K562 (cell line): Measurements from ENCODE around the gene PLK5. TPM values are rescaled to one million over a fixed set of nuclear protein-coding genes. Genes with fewer than 3 reads are reported as not detected.
"Not testable (repeated sequence)": the region's sequence is repeated elsewhere in the genome, so short reads cannot be mapped to it uniquely, and the experiment has no call there.

Experiments used
- ATAC-seq: fragments of 200-7000 bp; cut with Tn5 transposase; 3 replicates; pipeline ENCODE4 v1.9.1; 2020; ENCODE audit warnings: moderate library complexity
- BruUV-seq: library from RNA; stranded (reverse); fragments of 400-500 nt; replicated peaks from 2 replicates; lab custom pipeline; 2021; lab: Mats Ljungman, UMichigan
- CTCF ChIA-PET: fragments of 300-600 bp; formaldehyde crosslinking; extraction: SDS; loops from one replicate; lab custom pipeline; 2021; ENCODE audit warnings: low intra/inter-chr PET ratio; lab: Yijun Ruan, JAX
- POLR2A ChIA-PET: fragments of 300-600, 350-650 bp; sonication (Branson Sonifier 250); formaldehyde crosslinking; extraction: SDS; loops from one replicate; lab custom pipeline; 2021; ENCODE audit warnings: antibody characterized with exemption, inconsistent platforms; lab: Yijun Ruan, JAX
- DNase-seq, 4 experiments: peaks; one replicate each; pipeline versions ENCODE4 v3.0.0 to v3.0.0-alpha.2; 2011 to 2018; ENCODE audit warnings: low spot score in 3 of 4, mixed read lengths in 3 of 4; ENCODE audit errors: extremely low read depth in 1 of 4
- FAIRE-seq: peaks from 2 replicates; lab custom pipeline; 2011; peaks lifted over from hg19 to GRCh38; lab: Jason Lieb, UNC
- H2AFZ ChIP-seq: 2 replicates; pipeline ENCODE4 v1.6.0; 2011; ENCODE audit warnings: low read depth, low read length, control low read depth, inconsistent platforms
- H3K27ac ChIP-seq: fragments of 200-600 bp; 3 replicates; pipeline ENCODE4 v1.8.0; 2011; ENCODE audit warnings: low read depth, mild to moderate bottlenecking, control low read depth, inconsistent platforms, low read length, moderate library complexity, mixed read lengths; ENCODE audit errors: extremely low read depth
- H3K27me3 ChIP-seq, 2 experiments: fragments of 300-600 bp in 1 of 2; 2 replicates in 1 of 2; 3 replicates in 1 of 2; pipeline versions ENCODE4 v1.6.0 to v1.8.0; 2011; ENCODE audit warnings: inconsistent platforms in 2 of 2, low read length in 2 of 2, mild to moderate bottlenecking in 1 of 2, mixed read lengths in 1 of 2, moderate library complexity in 1 of 2; ENCODE audit not compliant: control insufficient read depth in 2 of 2, insufficient read depth in 2 of 2
- H3K36me3 ChIP-seq: fragments of 300-600 bp; 3 replicates; pipeline ENCODE4 v1.8.0; 2011; ENCODE audit warnings: mild to moderate bottlenecking, low read length, inconsistent platforms; ENCODE audit not compliant: control insufficient read depth, insufficient read depth
- H3K4me1 ChIP-seq, 2 experiments: fragments of 200-600 bp in 1 of 2; replicated peaks in 1 of 2; 2 replicates in 1 of 2; 3 replicates in 1 of 2; pipeline versions ENCODE4 v1.5.1 to v1.8.0; 2011; ENCODE audit warnings: inconsistent platforms in 2 of 2, low read length in 2 of 2, mild to moderate bottlenecking in 1 of 2, mixed read lengths in 1 of 2, moderate library complexity in 1 of 2; ENCODE audit not compliant: control insufficient read depth in 2 of 2, insufficient read depth in 2 of 2
- H3K4me2 ChIP-seq: 2 replicates; pipeline ENCODE4 v1.6.1; 2011; ENCODE audit warnings: low read length, control low read depth, inconsistent platforms, mixed read lengths; ENCODE audit not compliant: insufficient read depth
- H3K4me3 ChIP-seq: fragments of 200-600 bp; sonication (generic), shearing (Covaris generic); 2 replicates; pipeline ENCODE4 v1.5.1; 2016; ENCODE audit warnings: control low read depth, inconsistent platforms
- H3K79me2 ChIP-seq: fragments of 200-600 bp; 3 replicates; pipeline ENCODE4 v1.8.0; 2011; ENCODE audit warnings: low read length, inconsistent platforms; ENCODE audit not compliant: control insufficient read depth, insufficient read depth
- H3K9ac ChIP-seq, 2 experiments: 2 replicates each; pipeline versions ENCODE4 v1.6.0 to v1.6.1; 2011; ENCODE audit warnings: low read depth in 2 of 2, low read length in 2 of 2, control low read depth in 1 of 2, inconsistent platforms in 1 of 2, mild to moderate bottlenecking in 1 of 2, mixed read lengths in 1 of 2; ENCODE audit not compliant: insufficient read depth in 1 of 2
- H3K9me1 ChIP-seq: one replicate; pipeline ENCODE4 v1.6.0; 2011; ENCODE audit warnings: inconsistent platforms, mild to moderate bottlenecking, low read length, moderate library complexity; ENCODE audit not compliant: control insufficient read depth, insufficient read depth
- H3K9me3 ChIP-seq: replicated peaks from 2 replicates; pipeline ENCODE4 v1.5.1; 2011; ENCODE audit warnings: low read depth, low read length, inconsistent platforms; ENCODE audit not compliant: control insufficient read depth, insufficient read depth
- H4K20me1 ChIP-seq: replicated peaks from 2 replicates; pipeline ENCODE4 v1.6.1; 2011; ENCODE audit warnings: low read length, inconsistent platforms, mixed read lengths; ENCODE audit not compliant: control insufficient read depth, insufficient read depth
- MAX ChIP-seq: sonication (generic); formaldehyde crosslinking; IDR thresholded peaks from 2 replicates; pipeline ENCODE4 v1.9.0; 2022; ENCODE audit warnings: mild to moderate bottlenecking, missing genetic modification reagents
- PCBP1 ChIP-seq: fragments of 200-400 bp; formaldehyde crosslinking; IDR thresholded peaks from 2 replicates; pipeline ENCODE4 v1.6.1; 2018; ENCODE audit warnings: mild to moderate bottlenecking, low read depth, low read length; ENCODE audit not compliant: poor library complexity, severe bottlenecking
- RERE ChIP-seq: sonication (generic); formaldehyde crosslinking; IDR thresholded peaks from 2 replicates; pipeline ENCODE4 v1.8.0; 2023; ENCODE audit warnings: missing genetic modification reagents, mild to moderate bottlenecking, borderline replicate concordance
- WGBS: fragments of 100-300 bp; shearing (Covaris generic); methylation state at CpG from one replicate; pipeline ENCODE4 v1.1.6; 2016; ENCODE audit warnings: low coverage, mixed read lengths; ENCODE audit not compliant: insufficient coverage; ENCODE audit errors: missing lambda C conversion rate; 5-methylcytosine and 5-hydroxymethylcytosine counted together
- in situ Hi-C: fragments of 300-500 bp; cut with MboI; formaldehyde crosslinking; loops from 4 replicates; pipeline ENCODE4 v1.15.0; 2018; ENCODE audit warnings: inconsistent platforms, mixed read lengths
- intact Hi-C: fragments of 100-400 bp; cut with micrococcal nuclease; formaldehyde crosslinking; loops from 2 replicates; pipeline ENCODE4 v1.14.2; 2022
- polyA plus RNA-seq, 8 experiments: library from polyadenylated mRNA; depleted of rRNA in 4 of 8; stranded (reverse) in 5 of 8; unstranded in 3 of 8; fragments of >200 nt; fragmentation: Nextera tagmentation in 2 of 8; fragmentation: Illumina TruSeq in 1 of 8; extraction: Ambion mirVana in 2 of 8; extraction: Trizol in 1 of 8; gene quantifications; 2 replicates each; pipeline versions ENCODE4 v1.2.1 to v1.2.3, GENCODE V29; 2011 to 2014; ENCODE audit warnings: inconsistent platforms in 1 of 8, missing spikeins in 1 of 8
- total RNA-seq, 7 experiments: library from RNA; depleted of rRNA in 6 of 7; stranded (reverse); fragments of >200 nt in 6 of 7; fragmentation: Illumina TruSeq in 2 of 7; extraction: Trizol in 2 of 7; gene quantifications; 2 replicates each; pipeline versions ENCODE4 v1.2.1 to v1.2.3, GENCODE V29; 2011 to 2021; ENCODE audit warnings: low replicate concordance in 1 of 7

PLK5 gene
- total and polyA plus RNA-seq, 9 of the 15 experiments (the other 6 are each of a cell fraction or from before 2014, with no cell fraction given) = 0.04 to 0.23 (median 0.11) TPM; not detected in 5

- TF ChIP-seq RERE (CRISPR knock-in tag) = no peak
- TF ChIP-seq MAX (CRISPR knock-in tag) = peak; percentile 40; the same call in 1 of the 2 replicates
- TF ChIP-seq PCBP1 = peak; percentile 26
These were observed 26.2 kb upstream of the PLK5 start (continued) for GRCh38 chr19:1497578-1498235.

DNA sequence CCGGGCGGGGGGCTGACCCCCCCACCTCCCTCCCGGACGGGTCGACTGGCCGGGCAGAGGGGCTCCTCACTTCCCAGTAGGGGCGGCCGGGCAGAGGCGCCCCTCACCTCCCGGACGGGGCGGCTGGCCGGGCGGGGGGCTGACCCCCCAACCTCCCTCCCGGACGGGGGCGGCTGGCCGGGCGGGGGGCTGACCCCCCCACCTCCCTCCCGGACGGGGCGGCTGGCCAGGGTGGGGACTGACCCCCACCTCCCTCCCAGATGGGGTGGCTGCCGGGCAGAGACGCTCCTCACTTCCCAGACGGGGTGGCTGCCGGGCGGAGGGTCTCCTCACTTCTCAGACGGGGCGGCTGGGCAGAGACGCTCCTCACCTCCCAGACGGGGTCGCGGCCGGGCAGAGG, 24.6 kb upstream of the PLK5 start:
- CTCF ChIA-PET, ATAC-seq, intact Hi-C loops, H3K36me3 ChIP-seq, H3K27ac ChIP-seq, H4K20me1 ChIP-seq, BruUV-seq, in situ Hi-C loops, H3K9ac ChIP-seq, DNase-seq, H3K9me3 ChIP-seq, H3K27me3 ChIP-seq, H3K79me2 ChIP-seq, FAIRE-seq, H3K4me3 ChIP-seq, H3K9me1 ChIP-seq, H2AFZ ChIP-seq, H3K4me2 ChIP-seq, POLR2A ChIA-PET: not testable (repeated sequence)
- H3K4me1 ChIP-seq = peaks cover 3 to 76% of the 10 kb centered on the region in 2 experiments; a peak in 4 of 5 replicates
- WGBS = no CpG with 5 or more reads among the region's 34 CpGs
